SK-N-SH (cell line): ENCODE results near the gene SSUH2.

Source experiments
- CTCF ChIP-seq: fragments of 200-600 bp; sonication (generic); IDR thresholded peaks from 2 replicates; pipeline ENCODE4 v1.6.1; 2017; ENCODE audit warnings: antibody characterized with exemption, mild to moderate bottlenecking, moderate library complexity
- GABPA ChIP-seq: IDR thresholded peaks from 2 replicates; pipeline ENCODE4 v1.4.0; 2012; ENCODE audit warnings: low read depth, mild to moderate bottlenecking
- GATA2 ChIP-seq: sonication (generic); formaldehyde crosslinking; IDR thresholded peaks from 2 replicates; pipeline ENCODE4 v1.5.0; 2020; ENCODE audit warnings: mild to moderate bottlenecking, missing genetic modification reagents
- IRF3 ChIP-seq: fragments of 150-350 bp; IDR thresholded peaks from 2 replicates; pipeline ENCODE4 v1.6.1; 2016; ENCODE audit warnings: mild to moderate bottlenecking, low read depth, low read length
- JUND ChIP-seq: IDR thresholded peaks from 2 replicates; pipeline ENCODE4 v1.4.0; 2012
- NRF1 ChIP-seq: IDR thresholded peaks from 2 replicates; pipeline ENCODE4 v1.6.1; 2012; ENCODE audit warnings: low read depth, mild to moderate bottlenecking, low read length
- PBX3 ChIP-seq: IDR thresholded peaks from 2 replicates; pipeline ENCODE4; 2012
- POLR2AphosphoS5 ChIP-seq: IDR thresholded peaks from 2 replicates; pipeline ENCODE4 v1.6.1; 2012; ENCODE audit warnings: low read depth, low read length
- RAD21 ChIP-seq: IDR thresholded peaks from 2 replicates; pipeline ENCODE4 v1.6.1; 2012; ENCODE audit warnings: mild to moderate bottlenecking, low read length
- REST ChIP-seq: IDR thresholded peaks from 2 replicates; pipeline ENCODE4 v1.6.1; 2012; ENCODE audit warnings: mild to moderate bottlenecking, low read depth, low read length, moderate library complexity
- RFX5 ChIP-seq: IDR thresholded peaks from 2 replicates; pipeline ENCODE4 v1.6.1; 2012; ENCODE audit warnings: mild to moderate bottlenecking, improper control_type of control experiment, low read length
- SIN3A ChIP-seq: IDR thresholded peaks from 2 replicates; pipeline ENCODE4 v1.6.1; 2012; ENCODE audit warnings: low read depth, mild to moderate bottlenecking, low read length, moderate library complexity, borderline replicate concordance
- TAF1 ChIP-seq: IDR thresholded peaks from 2 replicates; pipeline ENCODE4 v1.6.1; 2012; ENCODE audit warnings: low read depth, mild to moderate bottlenecking, low read length, moderate library complexity, borderline replicate concordance
- TCF12 ChIP-seq: IDR thresholded peaks from 2 replicates; pipeline ENCODE4 v1.4.0; 2012

GRCh38 chr3:8668216-8668615 is 23.6 kb upstream of the SSUH2 start:
- no peak for TF ChIP-seq IRF3
- TF ChIP-seq REST: no peak
- no peak for TF ChIP-seq CTCF
- TF ChIP-seq RFX5: no peak
- TF ChIP-seq PBX3: no peak
- TF ChIP-seq GABPA: no peak
- no peak for TF ChIP-seq TCF12
- no peak for TF ChIP-seq JUND
- no peak for TF ChIP-seq RAD21
- no peak for TF ChIP-seq TAF1
- no peak for TF ChIP-seq POLR2AphosphoS5
- TF ChIP-seq GATA2 (CRISPR knock-in tag): no peak
- TF ChIP-seq SIN3A: no peak
- TF ChIP-seq NRF1: no peak
